NCI-H510A treated with DMSO at 0.1 percent for 48 hours (cell line): ENCODE data around the gene ELOA2.
"Not testable (repeated sequence)": the region's sequence is repeated elsewhere in the genome, so short reads cannot be mapped to it uniquely, and the experiment has no call there.

Experiments used
- DNase-seq: peaks from one replicate; lab custom pipeline; 2025; lab: John Stamatoyannopoulos, UW

Gene ELOA2

DNA sequence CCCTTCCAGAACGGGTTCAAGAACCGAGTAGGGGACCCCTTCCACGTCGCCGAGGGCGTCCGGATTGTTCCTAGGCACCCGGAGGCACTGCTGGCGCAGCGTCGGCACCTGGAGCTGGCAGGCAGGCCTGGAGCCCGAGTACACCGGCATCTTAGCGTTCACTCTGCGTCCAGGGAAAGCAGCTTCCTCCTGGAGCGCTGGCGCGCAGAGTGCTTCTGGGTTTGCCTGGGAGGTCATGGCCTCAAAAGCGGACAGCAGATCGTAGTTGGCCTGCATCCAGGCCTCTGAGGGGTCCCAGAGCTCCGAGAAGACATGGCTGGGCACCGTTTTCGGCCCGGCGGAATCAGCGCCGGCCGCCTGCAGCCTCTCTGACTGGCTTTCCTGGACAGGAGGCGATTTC, 12.6 kb downstream of the ELOA2 start:
- not testable (repeated sequence) for DNase-seq

DNA sequence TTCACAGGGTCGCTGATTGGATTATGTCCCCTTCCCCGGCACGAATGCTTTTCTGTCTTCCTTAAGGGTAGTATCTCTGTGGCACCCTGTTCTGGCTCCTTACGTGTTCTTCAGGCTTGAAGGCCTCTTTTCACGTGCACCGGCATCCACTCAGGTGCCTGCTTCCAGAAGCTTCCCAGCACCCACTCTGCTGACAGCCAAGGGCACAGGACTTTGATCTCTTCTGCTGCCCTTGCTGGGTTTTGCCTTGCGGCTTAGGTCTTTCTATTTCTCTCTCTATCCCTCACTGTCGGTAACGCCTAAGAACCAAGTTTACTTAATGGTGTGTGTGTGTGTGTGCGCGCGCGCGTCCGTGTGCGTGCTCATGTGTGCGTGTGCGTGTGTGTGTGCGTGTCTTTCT, 14.7 kb downstream of the ELOA2 start:
- DNase-seq, result not testable (repeated sequence)

DNA sequence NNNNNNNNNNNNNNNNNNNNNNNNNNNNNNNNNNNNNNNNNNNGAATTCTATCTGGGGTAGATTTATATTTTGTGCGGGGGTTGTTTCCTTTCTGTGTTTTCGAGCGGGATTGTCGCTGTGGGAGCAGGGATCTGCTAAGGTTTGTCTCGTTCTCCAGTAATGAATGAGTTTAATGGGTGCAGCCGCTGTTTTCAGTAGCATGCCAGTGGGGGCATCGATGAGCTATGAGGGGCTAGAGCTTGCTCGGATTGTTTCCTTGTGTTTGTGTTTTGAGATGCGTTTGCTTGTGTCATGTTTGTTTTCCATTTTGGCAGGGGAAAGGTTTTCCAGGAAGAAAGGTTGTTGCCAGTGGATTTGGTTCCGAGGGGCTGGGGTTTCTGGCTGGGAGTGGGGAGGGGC, 15.6 kb downstream of the ELOA2 start:
- not testable (repeated sequence) for DNase-seq
